HCT116 (cell line): Measurements from ENCODE around the gene EIF3I. TPM values are rescaled to one million over a fixed set of nuclear protein-coding genes. Genes with fewer than 3 reads are reported as not detected.

Experiments used
- ATAC-seq: fragments of 200-7000 bp; cut with Tn5 transposase; 2 replicates; pipeline ENCODE4 v1.9.1; 2020; ENCODE audit warnings: mild to moderate bottlenecking, moderate library complexity
- BruUV-seq: library from RNA; stranded (reverse); fragments of 400-500 nt; replicated peaks from 2 replicates; lab custom pipeline; 2021; lab: Mats Ljungman, UMichigan
- CTCF ChIA-PET: fragments of 300-600 bp; sonication (Branson Sonifier 250); formaldehyde crosslinking; loops from one replicate; lab custom pipeline; 2021; ENCODE audit warnings: antibody characterized with exemption; lab: Charles Lee
- POLR2A ChIA-PET: fragments of 300-600, 350-600 bp; sonication (Branson Sonifier 250); formaldehyde crosslinking; loops from one replicate; lab custom pipeline; 2021; ENCODE audit warnings: antibody characterized with exemption; lab: Charles Lee
- RAD21 ChIA-PET, 2 experiments: fragments of 300-600 bp; sonication (Branson Sonifier 250); formaldehyde crosslinking; loops; one replicate each; lab custom pipeline; 2023; ENCODE audit warnings: low total read pairs in 2 of 2; ENCODE audit not compliant: uncharacterized antibody in 2 of 2, unreplicated experiment in 2 of 2, low non-redundant PET in 1 of 2; lab: Charles Lee
- DNase-seq: peaks from one replicate; pipeline ENCODE4 v3.0.0-alpha.2; 2010; ENCODE audit warnings: low read depth, low spot score
- H2AFZ ChIP-seq: fragments of 200-600 bp; shearing (Covaris generic), sonication (generic); 2 replicates; pipeline ENCODE4 v1.6.1; 2017; ENCODE audit warnings: low read depth, mixed run types, mixed read lengths, antibody characterized with exemption, low read length; ENCODE audit not compliant: poor library complexity, severe bottlenecking
- H3K27ac ChIP-seq: 2 replicates; pipeline ENCODE4 v1.5.1; 2012; ENCODE audit warnings: low read depth, low read length
- H3K27me3 ChIP-seq: fragments of 200-600 bp; sonication (generic); 2 replicates; pipeline ENCODE4 v1.6.1; 2016; ENCODE audit warnings: mixed run types, low read length, mixed read lengths; ENCODE audit not compliant: insufficient read depth
- H3K36me3 ChIP-seq, 2 experiments: fragments of 200-500 bp in 1 of 2; fragments of 200-600 bp in 1 of 2; sonication (Bioruptor generic) in 1 of 2; sonication (generic) in 1 of 2; 2 replicates each; pipeline versions ENCODE4 v1.5.1 to v1.6.1; 2014 to 2016; ENCODE audit warnings: low read length in 2 of 2, inconsistent platforms in 1 of 2, mixed read lengths in 1 of 2, mixed run types in 1 of 2; ENCODE audit not compliant: insufficient read depth in 2 of 2, control insufficient read depth in 1 of 2
- H3K4me1 ChIP-seq, 2 experiments: fragments of 200-600 bp in 1 of 2; sonication (generic) in 1 of 2; 2 replicates each; pipeline versions ENCODE4 v1.5.1 to v1.6.1; 2012 to 2017; ENCODE audit warnings: low read length in 2 of 2, inconsistent platforms in 1 of 2, mild to moderate bottlenecking in 1 of 2, mixed read lengths in 1 of 2, mixed run types in 1 of 2, moderate library complexity in 1 of 2; ENCODE audit not compliant: insufficient read depth in 2 of 2, control insufficient read depth in 1 of 2
- H3K4me2 ChIP-seq: fragments of 200-600 bp; sonication (generic); 2 replicates; pipeline ENCODE4 v1.6.1; 2017; ENCODE audit warnings: mixed run types, low read length, mixed read lengths
- H3K4me3 ChIP-seq, 2 experiments: fragments of 200-600 bp in 1 of 2; sonication (generic) in 1 of 2; replicated peaks in 1 of 2; 2 replicates each; pipeline ENCODE4 v1.5.1; 2011 to 2016; ENCODE audit warnings: low read length in 2 of 2, control low read depth in 1 of 2, low read depth in 1 of 2, mild to moderate bottlenecking in 1 of 2, mixed read lengths in 1 of 2, mixed run types in 1 of 2
- H3K79me2 ChIP-seq: fragments of 200-600 bp; sonication (generic); 2 replicates; pipeline ENCODE4 v1.6.1; 2017; ENCODE audit warnings: mild to moderate bottlenecking, mixed run types, low read length, moderate library complexity, mixed read lengths; ENCODE audit not compliant: insufficient read depth
- H3K9ac ChIP-seq: fragments of 200-600 bp; sonication (generic); 2 replicates; pipeline ENCODE4 v1.6.1; 2016; ENCODE audit warnings: low read length, mixed read lengths
- H3K9me2 ChIP-seq: fragments of 200-600 bp; sonication (generic), shearing (Covaris generic); 2 replicates; pipeline ENCODE4 v1.6.1; 2017; ENCODE audit warnings: mixed run types, mild to moderate bottlenecking, moderate library complexity; ENCODE audit not compliant: insufficient read depth
- H3K9me3 ChIP-seq, 2 experiments: fragments of 200-500 bp in 1 of 2; fragments of 200-600 bp in 1 of 2; sonication (Bioruptor generic) in 1 of 2; sonication (generic) in 1 of 2; 2 replicates each; pipeline ENCODE4 v1.6.1; 2014 to 2017; ENCODE audit warnings: low read length in 2 of 2, mixed read lengths in 2 of 2, inconsistent platforms in 1 of 2, low read depth in 1 of 2, mild to moderate bottlenecking in 1 of 2, mixed run types in 1 of 2, moderate library complexity in 1 of 2; ENCODE audit not compliant: control insufficient read depth in 1 of 2, insufficient read depth in 1 of 2
- H4K20me1 ChIP-seq: fragments of 200-600 bp; sonication (generic), shearing (Covaris generic); 2 replicates; pipeline ENCODE4 v1.6.1; 2017; ENCODE audit warnings: mixed run types, mild to moderate bottlenecking, moderate library complexity; ENCODE audit not compliant: insufficient read depth
- POLR2AphosphoS5 ChIP-seq: IDR thresholded peaks from 2 replicates; pipeline ENCODE4 v1.6.1; 2011; ENCODE audit warnings: mild to moderate bottlenecking, low read depth, low read length, moderate library complexity
- TCF7L2 ChIP-seq: IDR thresholded peaks from 2 replicates; pipeline ENCODE4 v1.7.0; 2011; ENCODE audit warnings: borderline replicate concordance, inconsistent platforms; ENCODE audit not compliant: insufficient read depth, insufficient read length; ENCODE audit errors: extremely low read depth
- ZNF274 ChIP-seq: fragments of 200-500 bp; sonication (Bioruptor generic); IDR thresholded peaks from 2 replicates; pipeline ENCODE4 v1.6.1; 2014; ENCODE audit warnings: mild to moderate bottlenecking, low read depth, low read length, inconsistent platforms
- intact Hi-C: fragments of 100-400 bp; cut with micrococcal nuclease; formaldehyde crosslinking; loops from 2 replicates; pipeline ENCODE4 v1.10.0; 2022
- total RNA-seq: library from RNA; stranded (reverse); gene quantifications from one replicate; pipeline ENCODE4 v1.2.1, GENCODE V29; 2021; ENCODE audit not compliant: unreplicated experiment

The EIF3I gene
- total RNA-seq, 1 experiment from 2014 or later = 323 TPM

DNA sequence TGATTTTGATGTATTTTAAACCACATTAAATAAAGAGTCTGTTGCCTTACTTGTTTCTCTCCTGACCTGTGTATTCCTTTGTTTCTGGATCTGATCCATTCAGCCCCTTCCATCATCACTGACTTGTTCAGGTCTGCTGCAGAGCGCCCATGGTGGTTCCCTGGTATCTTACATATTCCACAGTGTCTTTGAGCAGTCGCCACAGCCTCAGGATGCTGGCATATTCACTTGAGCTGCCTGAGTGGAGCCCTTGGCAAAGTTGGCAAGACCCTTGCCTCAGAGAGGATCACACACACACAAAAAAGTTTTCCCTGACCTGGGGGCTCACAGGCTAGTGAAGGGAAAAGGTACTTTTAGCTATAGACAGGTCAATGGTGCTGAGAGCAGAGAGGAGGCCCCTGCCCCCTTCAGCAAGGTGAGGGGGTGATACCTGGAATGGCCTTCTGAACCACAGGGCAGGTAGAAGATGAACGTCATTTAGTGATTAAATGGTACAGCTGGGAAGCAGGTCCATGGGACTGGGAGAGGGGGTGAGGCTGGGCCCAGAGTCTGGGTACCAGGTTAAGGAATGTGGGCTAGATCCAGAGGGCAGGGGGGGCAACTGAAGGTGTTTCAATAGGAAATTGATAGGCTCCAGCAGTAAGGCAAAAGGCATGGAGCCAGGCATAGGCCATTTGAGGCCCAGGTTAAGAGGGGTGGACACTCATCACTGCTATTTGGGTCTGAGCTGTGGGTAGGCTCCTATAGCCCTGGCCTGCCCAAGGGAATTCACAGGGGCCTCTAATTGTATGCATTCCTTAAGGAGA is 23.8 kb upstream of the EIF3I start:
- no peak for TF ChIP-seq ZNF274
- peak; percentile 35; the same call in 1 of the 2 replicates for TF ChIP-seq POLR2AphosphoS5
- H3K79me2 ChIP-seq = no peaks in the 10 kb centered on the region

DNA sequence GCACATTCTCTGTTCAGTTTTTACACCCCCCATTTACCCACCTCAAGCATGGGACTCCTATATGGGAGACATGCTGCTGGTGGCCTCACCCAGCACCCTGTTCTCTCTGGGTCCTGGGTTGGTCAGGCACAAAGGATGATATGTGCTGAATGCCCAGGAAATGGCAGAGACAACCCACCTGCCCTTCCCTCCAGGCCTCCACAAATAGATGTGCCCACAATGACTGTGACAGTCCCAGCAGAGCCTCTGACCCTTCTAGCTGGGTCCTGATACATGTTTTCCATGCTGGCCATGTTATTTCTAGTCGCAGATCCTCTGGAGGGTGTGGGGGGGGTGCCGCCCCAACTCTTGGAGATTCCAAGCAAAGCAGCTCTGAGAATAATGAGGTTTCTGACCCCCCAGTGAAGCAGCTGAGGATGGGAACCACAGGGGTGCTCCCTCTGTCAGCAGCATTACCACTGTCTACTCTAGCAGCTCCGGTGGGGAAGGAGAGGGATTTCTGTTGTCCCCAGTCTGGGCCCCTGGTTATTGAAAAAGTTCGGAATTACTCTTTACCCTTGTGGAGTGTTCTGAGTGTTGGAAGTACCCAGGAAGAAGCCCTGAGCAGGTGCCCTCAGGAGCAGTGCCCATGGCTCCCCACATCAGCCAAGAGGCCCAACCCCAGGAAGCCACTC is 23.0 kb upstream of the EIF3I start:
- H3K9ac ChIP-seq = no peak overlapping the region
- no peaks in the 10 kb centered on the region for H3K79me2 ChIP-seq
- intact Hi-C loops = no loop called here
- H3K4me1 ChIP-seq = peaks cover 5 to 21% of the 10 kb centered on the region in 2 experiments; a peak in 3 of 4 replicates
- no peak for DNase-seq
- H3K27me3 ChIP-seq = no peaks in the 10 kb centered on the region
- no peaks in the 10 kb centered on the region for H4K20me1 ChIP-seq
- ChIA-PET RAD21 (no interaction called here), CTCF (no interaction called here), POLR2A (no interaction called here)
- ATAC-seq = 0 out of 2 replicates have a peak, but pooled peaks have one; percentile 10
- peaks cover 10 to 32% of the 10 kb centered on the region in 2 experiments for H3K36me3 ChIP-seq
- H3K4me2 ChIP-seq = no peak overlapping the region
- no TSS peak for BruUV-seq
- TF ChIP-seq POLR2AphosphoS5 = peak; percentile 23; the same call in 1 of the 2 replicates
- no peak for TF ChIP-seq TCF7L2
- H3K4me3 ChIP-seq = no peak overlapping the region
- H2AFZ ChIP-seq = no peak overlapping the region
- no peak overlapping the region for H3K27ac ChIP-seq
- no peaks in the 10 kb centered on the region for H3K9me3 ChIP-seq
- no peaks in the 10 kb centered on the region for H3K9me2 ChIP-seq

More for the DNA sequence above, 23.8 kb upstream of the EIF3I start:
- peaks cover 16 to 38% of the 10 kb centered on the region in 2 experiments for H3K36me3 ChIP-seq
- POLR2A ChIA-PET = no interaction called here
- H3K9me2 ChIP-seq = no peaks in the 10 kb centered on the region
- H3K4me3 ChIP-seq = no peak overlapping the region
- H4K20me1 ChIP-seq = no peaks in the 10 kb centered on the region
- intact Hi-C loops = no loop called here
- peaks cover 5 to 21% of the 10 kb centered on the region in 2 experiments; a peak in 3 of 4 replicates for H3K4me1 ChIP-seq
- BruUV-seq = no TSS peak
- no peak overlapping the region for H3K4me2 ChIP-seq
- ATAC-seq (no peak), DNase-seq (no peak)
- RAD21 ChIA-PET = no interaction called here
- H3K9ac ChIP-seq = no peak overlapping the region
- no peak overlapping the region for H3K27ac ChIP-seq
- no peaks in the 10 kb centered on the region for H3K27me3 ChIP-seq
- CTCF ChIA-PET = interaction anchor here (1.1 kb wide), 1 partner anchor 12 kb away, joined by 3 read pairs; no protein-coding TSS in a partner anchor
- H2AFZ ChIP-seq = no peak overlapping the region
- no peaks in the 10 kb centered on the region for H3K9me3 ChIP-seq
